GF-D8 (cell line): ENCODE results near the gene DLG2.
"Not testable (repeated sequence)": the region's sequence is repeated elsewhere in the genome, so short reads cannot be mapped to it uniquely, and the experiment has no call there.

Experiments
- DNase-seq: peaks from one replicate; lab custom pipeline; 2025; lab: John Stamatoyannopoulos, UW

Gene DLG2

DNA sequence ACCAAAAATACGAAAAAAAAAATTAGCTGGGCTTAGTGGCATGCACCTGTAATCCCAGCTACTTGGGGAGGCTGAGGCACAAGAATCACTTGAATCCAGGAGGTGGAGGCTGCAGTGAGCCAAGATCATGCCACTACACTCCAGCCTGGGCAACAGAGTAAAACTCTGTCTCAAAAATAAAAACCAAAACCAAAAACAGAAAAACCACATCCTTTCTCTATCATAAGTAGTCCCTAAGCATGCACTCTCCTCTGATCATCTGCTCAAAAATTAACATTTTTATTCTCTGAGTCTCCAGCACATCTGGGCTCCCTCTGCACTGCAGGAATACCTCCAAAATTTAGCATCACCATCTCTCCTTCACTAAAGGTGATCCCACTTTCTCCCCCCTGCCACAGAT, 516.9 kb downstream of the DLG2 start:
- not testable (repeated sequence) for DNase-seq

DNA sequence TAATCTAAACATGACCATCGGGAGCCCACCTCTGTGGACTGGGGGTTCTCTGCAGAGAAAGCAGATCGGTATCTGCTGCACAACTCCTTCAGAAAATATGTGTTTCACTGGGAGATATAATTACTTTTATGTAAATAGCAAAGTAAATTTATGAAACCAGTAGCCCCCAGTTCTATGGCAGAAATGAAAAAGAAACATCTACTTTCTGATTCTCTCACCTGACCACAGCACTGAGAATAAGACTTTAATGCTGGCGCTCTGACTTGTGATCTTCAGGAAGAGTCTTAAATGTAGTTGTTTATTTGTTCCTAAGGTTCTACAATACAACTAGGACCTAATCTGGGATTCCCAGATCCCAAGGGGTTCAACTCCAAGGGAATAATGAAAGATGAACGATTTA, 518.0 kb downstream of the DLG2 start:
- DNase-seq: no peak

DNA sequence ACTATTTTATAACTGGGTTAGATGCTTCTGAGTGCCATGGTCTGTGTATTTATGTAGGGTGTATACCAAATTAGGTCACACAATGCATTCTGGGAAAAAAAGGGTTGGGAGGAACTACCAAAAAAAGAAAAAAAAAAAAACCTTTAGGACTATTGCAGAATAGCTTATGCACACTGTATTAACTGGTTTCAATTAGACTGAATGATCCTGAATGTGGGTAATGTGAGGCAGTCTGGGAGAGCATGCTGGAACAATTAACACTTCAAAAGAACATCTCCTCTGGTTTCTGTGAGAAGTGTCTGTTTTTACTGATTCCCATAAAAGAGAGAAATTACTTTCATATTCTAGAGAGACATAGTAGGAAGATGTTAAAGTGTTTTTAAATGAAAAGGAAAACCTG, 521.3 kb downstream of the DLG2 start:
- no peak for DNase-seq

DNA sequence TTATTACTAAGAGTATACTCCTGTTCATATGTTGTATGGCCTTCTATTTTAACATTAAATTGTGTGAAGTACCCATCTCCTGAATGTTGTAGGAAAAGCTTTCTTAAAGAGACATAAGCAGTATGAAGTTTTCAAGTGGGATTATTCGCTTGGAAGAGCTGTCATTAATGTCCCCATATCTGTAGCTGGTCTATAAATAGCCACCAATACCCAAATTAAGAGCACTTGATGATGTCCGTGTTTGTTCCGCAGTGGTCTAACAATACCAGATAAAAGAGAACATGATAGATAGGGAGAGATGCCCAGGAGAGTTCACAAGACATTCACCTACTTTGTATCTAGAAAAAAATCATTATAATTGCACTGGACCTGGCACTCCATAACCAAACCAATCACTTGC, 527.6 kb downstream of the DLG2 start:
- DNase-seq: no peak

DNA sequence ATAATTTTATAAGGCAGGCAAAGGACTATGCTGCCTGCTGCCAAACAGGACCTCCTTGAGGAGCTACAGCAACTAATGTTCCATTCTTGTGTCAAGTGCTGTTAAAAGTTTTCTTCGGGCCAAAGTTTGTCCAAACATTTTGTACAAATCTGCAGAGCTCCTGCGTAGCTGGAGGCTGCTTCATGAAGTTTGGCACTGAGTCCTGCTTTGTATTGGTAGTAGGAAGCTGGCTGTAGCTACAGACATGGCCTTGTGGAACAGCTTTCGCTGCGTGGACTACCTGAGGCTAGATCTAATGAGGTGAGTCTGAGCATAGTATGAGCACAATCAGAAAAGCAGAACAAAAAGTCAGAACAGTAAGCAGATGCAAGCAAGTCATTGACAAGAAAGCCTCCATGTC, 528.1 kb downstream of the DLG2 start:
- DNase-seq: no peak

DNA sequence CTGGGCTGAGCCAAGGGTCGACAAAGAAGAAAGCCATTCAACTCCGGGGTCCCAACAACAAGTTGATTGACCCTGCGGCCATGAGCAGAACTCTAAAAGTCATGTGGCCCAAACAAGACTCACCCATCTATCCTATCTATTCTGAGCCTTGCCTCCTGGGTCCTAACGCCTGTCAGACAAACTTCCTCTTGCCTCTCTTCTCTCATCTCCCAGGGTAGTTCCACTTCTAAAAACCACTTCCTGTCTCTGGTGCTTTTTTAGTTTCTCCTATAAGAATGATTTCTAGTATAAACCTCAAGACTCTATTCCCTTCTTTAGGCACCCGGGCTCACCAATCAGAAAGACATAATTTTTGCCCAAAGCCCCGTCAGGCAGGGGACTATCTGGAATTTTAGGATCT, 530.2 kb downstream of the DLG2 start:
- no peak for DNase-seq

DNA sequence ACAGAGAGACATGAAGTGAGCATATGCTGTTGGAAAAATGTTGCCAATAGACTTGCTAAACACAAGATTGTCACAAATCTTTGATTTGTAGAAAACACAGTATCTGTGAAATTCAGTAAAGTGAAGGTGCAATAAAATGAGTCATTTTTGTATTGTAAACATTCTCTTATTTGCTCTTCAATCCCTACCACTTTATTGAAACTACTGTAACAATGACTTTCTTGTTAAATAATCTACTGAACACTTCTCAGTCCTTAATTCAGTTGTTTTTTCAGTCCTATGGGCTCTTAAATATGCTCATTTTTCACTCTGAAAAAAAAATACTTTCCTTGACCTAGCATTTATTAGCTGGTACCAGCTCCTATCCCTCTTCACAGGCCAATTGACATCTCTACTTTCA, 531.9 kb downstream of the DLG2 start:
- no peak for DNase-seq

DNA sequence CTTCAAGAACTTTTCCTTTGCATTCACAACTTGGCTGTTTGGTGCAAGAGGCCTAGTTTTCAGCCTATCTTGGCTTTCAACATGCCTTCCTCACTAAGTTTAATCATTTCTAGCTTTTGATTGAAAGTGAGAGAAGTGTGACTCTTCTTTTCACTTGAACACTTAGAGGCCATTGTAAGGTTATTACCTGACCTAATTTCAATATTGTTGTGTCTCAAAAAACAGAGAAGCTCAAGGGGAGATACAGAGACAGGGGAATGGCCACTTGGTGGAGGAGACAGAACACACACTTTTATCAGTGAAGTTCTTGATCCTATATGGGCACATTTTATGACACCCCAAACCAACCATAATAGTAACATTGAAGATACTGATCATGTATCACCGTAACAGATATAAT, 532.3 kb downstream of the DLG2 start:
- no peak for DNase-seq

DNA sequence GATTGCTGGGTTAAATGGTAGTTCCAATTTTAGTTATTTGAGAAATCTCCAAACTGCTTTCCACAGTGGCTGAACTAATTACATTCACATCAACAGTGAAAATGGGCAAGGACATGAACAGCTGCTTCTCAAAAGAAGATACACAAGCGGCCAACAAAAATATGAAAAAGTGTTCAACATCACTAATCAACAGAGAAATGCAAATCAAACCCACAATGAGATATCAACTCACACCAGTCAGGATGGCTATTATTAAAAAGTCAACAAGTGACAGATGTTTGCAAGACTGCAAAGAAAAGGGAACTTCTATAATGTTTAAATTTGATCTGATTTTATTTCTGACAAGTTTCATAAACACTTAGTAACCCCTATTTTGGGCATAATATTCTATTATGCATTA, 537.5 kb downstream of the DLG2 start:
- no peak for DNase-seq

DNA sequence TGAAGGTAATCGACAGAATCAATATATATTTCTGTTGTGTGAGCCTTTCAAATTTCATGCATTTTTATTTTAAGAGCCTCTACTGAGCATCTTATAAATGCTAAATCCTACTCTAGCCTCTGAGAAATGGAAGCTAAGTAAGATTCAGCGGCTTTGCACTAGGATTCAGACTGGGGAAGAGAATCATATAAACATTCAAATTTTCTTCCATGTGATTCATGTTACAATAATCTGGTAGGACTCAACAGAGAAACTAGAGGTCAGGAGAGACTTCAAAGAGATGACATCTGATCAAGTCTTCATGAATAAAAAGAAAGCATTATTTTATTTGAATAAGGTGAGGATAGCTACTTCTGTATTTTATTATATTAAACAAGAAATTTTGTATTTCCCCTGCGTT, 538.9 kb downstream of the DLG2 start:
- DNase-seq: no peak

DNA sequence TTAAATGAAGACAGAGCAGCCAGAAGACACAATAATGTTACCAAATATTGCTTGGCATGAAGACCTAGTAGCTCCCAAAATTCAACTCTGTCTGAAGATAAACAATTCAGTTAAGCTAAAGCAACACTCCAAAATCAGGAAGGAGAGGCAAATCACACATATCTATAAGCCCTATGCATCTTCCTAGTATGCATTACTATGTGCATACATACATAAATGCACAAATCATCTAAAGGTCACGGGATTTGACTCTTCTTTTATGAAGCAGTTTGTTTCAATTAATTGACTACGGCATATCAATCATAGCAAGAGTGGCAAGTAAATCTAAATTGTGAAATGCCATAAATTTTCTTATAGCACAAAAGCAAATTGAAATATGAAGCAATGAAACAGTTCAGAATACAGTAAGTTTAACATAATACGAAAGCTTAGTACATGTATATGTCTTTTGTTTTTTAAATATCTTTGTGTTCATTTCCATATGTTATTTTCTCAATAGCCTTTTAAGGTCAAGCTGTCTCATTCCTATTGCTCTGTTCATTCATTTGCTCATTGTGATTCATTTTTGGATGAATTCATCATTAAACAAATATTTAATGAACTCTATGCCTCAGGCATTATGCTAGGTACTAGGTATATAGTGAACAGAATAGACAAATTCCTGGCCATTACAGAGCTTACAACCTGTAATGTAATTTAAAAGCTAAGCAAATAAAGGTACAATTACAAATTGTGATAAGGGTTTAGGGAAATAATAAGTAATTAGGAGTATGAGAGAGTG, 540.5 kb downstream of the DLG2 start:
- DNase-seq: no peak

DNA sequence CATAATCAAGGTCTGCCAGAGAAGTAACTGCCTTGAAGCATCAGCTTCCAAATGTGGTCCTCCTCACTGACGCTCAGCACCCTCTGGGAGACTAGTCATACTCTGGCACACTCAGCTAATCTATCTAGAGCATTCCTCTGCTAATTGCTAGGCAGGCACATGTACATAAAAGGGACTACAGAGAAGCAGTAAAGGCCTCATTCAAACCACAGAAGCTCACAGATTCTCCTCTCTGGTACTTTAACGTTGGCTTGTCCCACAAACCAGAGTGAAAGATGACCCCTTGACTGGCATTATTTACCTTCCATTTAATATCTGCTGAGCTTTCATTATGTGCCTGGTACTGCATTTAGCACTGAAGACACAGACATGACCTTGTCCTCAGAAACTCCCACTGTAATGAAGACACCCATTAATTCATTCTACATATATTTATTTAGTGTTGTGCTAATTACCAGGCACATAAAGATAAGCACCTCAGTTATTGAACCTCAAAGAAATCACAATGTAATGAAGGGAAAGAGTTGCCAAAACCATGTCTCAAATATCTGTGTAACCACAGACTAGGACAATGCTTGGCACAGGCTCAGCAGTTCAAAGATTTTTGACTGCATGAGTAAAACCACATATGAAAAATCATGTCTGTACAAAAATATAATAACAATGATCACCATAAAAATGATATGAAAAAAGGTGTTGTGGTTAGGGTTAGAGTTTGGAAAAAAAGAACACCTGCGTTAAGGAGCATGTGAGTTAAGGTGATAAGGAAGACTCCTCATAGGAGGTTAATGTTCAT, 550.4 kb downstream of the DLG2 start:
- DNase-seq: no peak

DNA sequence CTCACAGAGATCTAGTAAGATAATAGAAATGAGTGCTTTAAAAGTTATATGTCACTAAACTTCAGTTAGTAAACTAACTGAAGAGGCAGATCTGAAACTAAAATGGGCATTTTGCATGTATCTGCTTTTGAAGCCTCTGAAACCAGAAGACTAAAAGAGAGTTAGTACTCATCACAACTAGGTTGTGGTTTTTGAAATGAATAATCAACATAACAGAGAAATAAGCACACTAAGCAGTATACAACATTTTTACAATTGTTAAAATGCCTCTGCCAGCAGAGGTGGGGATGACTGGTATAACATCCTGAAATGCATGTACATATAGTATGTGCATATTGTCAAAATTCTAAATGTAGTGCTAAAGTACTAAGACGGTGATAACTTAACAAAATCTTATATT, 564.5 kb downstream of the DLG2 start:
- no peak for DNase-seq

DNA sequence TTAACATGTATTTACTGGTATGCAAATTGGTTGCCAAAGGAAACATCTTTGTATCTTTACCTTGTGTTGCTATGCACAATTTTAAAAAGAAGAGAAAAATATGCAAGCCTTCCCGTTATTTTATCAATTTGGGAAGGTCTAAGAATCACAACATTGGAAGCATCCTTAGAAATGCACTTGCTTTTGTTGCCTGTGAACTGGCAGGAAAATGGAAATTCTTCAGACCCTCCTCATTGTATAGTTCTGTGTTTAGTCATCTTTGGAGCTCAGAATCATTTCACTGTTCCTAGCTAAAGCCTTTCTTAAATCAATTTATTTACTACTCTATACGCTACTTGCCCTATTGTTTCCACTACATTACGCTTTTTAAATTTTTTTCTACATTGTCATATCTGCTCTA, 574.5 kb downstream of the DLG2 start:
- DNase-seq: no peak

DNA sequence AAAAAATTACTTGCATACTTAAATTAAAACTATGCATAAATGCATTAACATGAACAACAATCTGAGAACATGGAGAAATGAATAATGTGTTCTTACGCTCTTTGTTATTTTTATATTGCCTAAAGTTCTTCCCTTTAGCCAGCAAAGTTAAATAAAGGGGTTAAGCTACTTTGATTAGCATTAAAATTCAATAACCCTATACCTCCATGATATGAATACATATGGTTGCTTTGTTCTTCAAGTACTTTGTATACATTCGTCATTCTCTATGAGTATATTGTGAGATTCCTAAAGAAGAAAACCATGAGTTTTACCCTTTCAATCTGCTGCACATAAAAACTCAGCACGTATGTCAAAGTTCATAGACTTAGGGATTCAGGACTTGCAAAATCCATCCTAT, 578.3 kb downstream of the DLG2 start:
- no peak for DNase-seq

DNA sequence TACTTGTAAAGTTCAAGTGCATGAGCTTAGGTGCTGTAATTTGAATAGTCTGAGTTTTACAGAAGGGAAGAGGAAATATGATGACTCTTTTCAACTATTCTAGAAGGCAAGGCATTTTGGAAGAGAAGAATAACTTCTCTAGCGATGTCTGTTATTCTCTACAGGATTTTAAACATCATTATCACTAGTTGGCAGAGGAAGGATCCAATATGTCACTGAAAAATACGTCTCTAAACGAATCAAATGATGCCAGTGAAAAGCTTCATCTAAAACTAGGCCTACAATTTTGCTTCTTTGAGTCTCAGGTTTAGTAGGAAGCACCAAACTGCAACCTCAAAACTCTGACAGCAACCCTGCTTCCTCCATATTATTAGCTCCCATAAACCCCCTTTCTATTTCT, 581.4 kb downstream of the DLG2 start:
- DNase-seq: no peak

DNA sequence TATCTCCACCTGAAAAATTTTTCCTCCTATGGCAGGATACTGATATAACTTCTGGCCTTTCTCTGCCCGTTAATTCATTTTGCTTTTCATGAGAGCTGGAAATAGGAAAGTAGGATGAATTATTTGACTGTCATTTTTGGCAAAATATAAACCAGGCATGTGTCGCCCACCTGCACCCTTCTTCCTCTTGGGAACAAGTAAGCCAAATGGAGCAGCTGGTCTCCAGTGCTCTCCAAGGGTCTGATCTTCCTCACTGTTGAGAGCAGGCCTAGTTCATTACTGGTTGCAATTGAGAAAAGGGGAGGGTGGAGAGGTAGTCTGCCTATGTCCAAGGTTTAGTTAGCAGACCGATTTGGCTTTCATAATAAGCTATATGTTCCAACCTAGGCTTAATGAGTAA, 582.2 kb downstream of the DLG2 start:
- no peak for DNase-seq

DNA sequence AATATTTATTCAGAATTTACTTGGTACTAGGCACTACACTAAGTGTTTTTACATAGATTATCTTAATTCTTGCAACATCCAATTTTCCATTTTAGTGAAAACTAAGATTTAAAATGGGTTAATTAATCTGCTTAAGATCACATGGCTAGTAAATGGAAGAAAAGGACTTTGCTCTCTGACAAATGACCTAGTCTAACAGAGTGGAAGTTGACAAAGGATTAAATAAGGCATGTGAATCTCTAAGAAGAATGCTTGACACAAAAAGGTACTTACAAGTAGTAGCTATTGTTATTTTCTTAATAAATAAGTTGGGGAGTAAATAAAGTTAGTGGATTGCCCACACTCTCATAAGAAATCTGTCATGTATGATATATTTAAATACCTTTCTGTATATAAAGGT, 584.8 kb downstream of the DLG2 start:
- no peak for DNase-seq

DNA sequence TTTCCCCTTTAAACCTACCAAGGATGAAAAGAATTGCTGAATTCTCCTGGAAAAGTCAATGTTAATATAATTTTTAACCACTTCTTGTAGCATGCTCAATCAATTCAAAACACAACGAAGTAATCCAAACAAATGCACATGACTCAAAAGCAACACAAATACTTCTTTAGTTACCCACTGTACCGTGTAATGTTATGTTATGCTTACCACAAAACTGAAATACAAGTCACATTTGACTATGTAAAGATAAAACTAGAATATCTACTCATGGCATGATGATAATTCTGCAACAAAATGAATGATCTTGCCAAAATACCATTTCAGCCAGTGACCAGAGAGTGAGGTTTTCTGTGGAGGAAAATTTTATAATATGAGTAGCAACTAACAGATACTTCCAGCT, 587.0 kb downstream of the DLG2 start:
- no peak for DNase-seq

DNA sequence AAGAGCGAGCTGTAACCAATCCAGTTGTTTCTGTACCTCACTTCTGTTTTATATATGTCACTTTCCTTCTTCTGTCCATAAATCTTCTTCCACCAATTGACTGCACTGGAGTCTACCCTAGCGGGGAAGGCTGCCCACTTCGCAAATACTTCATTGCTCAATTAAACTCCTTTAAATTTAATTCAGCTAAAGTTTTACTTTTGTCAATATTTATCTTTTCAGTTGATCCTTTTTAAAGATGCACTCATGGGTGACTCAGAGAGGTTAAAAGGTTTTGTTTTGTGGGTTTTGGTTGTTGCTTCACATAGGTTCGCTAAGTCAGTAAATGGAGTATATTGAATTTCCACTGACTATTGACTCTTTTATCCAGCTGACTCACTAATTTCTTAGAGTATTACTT, 597.2 kb downstream of the DLG2 start:
- DNase-seq: no peak

DNA sequence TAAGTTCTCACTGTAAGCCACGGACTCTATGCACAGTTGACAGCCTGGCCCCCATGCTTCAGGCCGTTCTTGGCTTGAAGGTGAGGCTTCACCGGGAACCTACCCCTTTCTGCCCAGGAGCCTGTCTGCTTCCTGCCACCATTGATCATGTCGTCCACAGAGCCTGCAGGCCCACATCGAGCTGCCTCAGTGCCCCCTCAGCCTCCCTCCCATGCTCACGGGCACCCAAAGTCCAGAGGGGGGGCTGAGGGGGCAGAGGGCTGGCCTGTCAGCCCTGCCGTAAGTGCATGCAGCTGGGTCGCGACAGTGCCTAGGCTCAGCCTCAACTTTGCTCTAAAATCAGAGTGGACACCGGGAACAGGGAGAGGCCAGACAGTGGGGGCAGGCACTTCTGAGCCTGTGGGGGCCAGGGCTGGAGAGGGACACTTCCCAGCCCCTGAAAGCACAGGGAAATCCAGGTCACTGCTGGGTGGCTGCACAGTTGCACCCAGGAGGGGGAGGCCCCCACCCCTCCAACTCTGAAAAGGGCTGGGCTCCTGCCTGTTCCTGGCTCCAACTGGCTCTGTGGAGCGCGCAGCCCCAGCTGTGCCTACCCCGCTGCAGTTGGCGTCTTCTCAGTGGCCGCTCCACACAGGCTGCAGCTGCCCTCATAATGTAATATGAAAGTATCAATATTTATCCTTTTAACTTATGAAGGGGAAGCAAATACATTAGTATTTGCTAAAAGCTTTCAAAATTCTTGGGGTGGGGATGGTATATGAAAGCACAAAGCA, 598.6 kb downstream of the DLG2 start:
- DNase-seq: no peak

DNA sequence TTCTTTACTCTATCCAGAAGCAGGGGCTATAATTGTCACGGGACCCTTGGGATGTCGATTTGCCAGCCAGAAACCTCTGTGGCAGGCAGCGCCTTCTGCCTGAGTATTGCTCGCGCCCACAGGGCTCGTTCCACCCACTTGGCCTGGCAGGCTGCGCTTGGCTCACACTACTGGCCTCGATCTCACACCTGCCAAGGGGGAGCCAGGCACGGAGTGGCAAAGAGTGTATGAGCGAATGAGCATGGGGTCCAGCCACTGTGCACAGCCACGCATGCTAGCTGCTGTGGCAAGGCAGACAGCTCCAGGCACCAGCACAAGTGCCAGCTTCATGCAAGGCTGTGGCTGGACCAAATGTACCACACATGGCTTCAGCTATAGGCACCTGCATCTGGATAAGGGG, 599.8 kb downstream of the DLG2 start:
- no peak for DNase-seq

DNA sequence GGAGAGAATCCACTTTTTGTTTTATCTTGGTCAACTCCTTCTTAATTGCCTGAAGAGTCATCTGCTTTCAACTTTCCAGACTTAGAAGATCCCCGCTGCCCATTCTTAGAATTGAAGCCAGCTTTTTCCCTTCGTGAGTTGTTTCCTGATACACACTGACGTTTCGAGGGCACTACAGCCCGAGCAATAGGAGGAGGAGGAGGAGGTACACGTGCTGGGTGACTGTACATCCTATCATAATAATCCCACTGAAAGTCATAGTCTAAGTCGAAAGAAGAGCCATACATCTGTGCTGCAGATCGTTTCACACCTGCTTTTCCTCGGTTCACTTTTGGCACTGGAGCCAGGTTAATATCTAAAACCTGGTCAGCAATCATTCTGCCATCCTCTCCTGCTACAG, 606.1 kb downstream of the DLG2 start:
- DNase-seq: no peak
